Muscle layer of duodenum (tissue), 2 donors: ENCODE measurements around the gene ZFP3.
"Not testable (repeated sequence)": the region's sequence is repeated elsewhere in the genome, so short reads cannot be mapped to it uniquely, and the experiment has no call there.

Experiments used
- H3K27ac ChIP-seq: one replicate; pipeline ENCODE4 v1.7.0; 2013; ENCODE audit warnings: mild to moderate bottlenecking, low read length
- H3K27me3 ChIP-seq: one replicate; pipeline ENCODE4 v1.7.0; 2013; ENCODE audit warnings: low read depth, mild to moderate bottlenecking, control low read depth, low read length
- H3K36me3 ChIP-seq, 2 donors: one replicate each; pipeline ENCODE4 v1.7.0; 2013; ENCODE audit warnings: low read length in 2 of 2, control low read depth in 1 of 2, mild to moderate bottlenecking in 1 of 2; ENCODE audit not compliant: insufficient read depth in 2 of 2, control insufficient read depth in 1 of 2
- H3K4me1 ChIP-seq, 2 donors: one replicate each; pipeline ENCODE4 v1.7.0; 2013; ENCODE audit warnings: low read length in 2 of 2, mild to moderate bottlenecking in 2 of 2, control low read depth in 1 of 2, moderate library complexity in 1 of 2; ENCODE audit not compliant: insufficient read depth in 2 of 2, control insufficient read depth in 1 of 2
- H3K4me3 ChIP-seq, 2 donors: one replicate each; pipeline ENCODE4 v1.7.0; 2013; ENCODE audit warnings: low read length in 2 of 2, low read depth in 1 of 2, mild to moderate bottlenecking in 1 of 2
- H3K9me3 ChIP-seq, 2 donors: one replicate each; pipeline ENCODE4 v1.7.0; 2013; ENCODE audit warnings: low read length in 2 of 2, control low read depth in 1 of 2, mild to moderate bottlenecking in 1 of 2; ENCODE audit not compliant: control insufficient read depth in 1 of 2
- donor health status: healthy.

The ZFP3 gene

DNA sequence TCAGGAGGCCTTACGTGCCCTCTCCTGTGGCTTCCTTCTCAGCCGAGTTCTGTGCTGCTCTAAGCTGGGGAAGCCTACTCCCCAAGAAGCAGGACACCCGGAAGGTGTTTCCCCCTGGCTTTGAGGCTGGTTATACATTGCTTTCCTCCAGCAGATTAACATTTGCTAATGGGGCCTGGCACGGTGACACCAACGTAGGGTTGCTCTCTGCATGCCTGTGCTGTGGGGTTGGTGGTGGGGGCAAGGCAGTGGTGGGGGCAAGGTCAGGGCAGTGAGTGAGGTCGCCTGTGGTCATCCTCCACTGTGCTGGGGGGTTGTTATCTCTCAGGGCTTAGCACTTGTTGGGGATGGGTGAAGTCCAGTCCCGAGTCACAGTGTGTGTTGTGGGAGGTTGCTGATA lies 41.8 kb downstream of the ZFP3 start:
- Histone ChIP-seq H3K27me3 (peaks cover 16% of the 10 kb centered on the region), H3K4me1 (peaks cover 0 to 5% of the 10 kb centered on the region in 2 donors), H3K9me3 (no peaks in the 10 kb centered on the region), H3K27ac (no peak overlapping the region), H3K4me3 (no peak overlapping the region), H3K36me3 (no peaks in the 10 kb centered on the region)

DNA sequence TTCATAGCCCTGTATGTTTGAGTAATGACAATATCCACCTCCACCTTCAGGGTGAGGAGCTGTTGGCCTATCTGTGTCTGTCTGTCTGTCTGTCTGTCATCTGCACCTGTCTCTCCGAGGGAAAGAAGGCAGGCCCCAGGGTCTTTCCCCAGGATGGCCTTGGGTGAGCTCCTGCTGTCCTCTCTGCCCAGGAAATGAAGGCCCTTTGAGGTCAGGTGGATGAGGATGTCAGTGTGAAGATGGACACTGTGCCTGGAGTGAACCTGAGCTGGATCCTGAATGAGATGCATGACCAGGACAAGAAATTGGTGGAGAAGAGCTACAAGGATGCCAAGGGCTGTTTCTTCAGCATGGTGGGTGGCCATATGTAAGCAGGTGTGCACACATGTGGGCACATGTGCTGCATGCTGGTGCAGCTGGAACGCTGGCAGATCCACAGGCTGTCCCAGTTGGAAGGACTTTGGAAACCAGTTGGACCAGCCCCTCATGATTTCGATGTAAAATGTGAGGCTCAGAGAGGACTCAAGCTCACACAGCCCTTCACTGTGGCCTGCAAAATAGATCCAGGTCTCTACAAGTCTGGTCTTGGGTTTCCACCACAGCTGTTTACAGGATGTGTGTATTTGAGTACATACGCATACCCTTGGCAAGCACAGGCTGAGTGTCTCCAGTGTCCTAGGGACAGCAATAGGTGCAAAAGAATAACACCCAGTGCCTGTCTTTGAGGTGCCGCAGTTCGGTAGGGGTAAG lies 42.3 kb downstream of the ZFP3 start:
- not testable (repeated sequence) for H3K27ac ChIP-seq, H3K4me3 ChIP-seq, H3K9me3 ChIP-seq, H3K36me3 ChIP-seq, H3K4me1 ChIP-seq
- peaks cover 14% of the 10 kb centered on the region for H3K27me3 ChIP-seq

GRCh38 chr17:5121186-5121841 lies 43.0 kb downstream of the ZFP3 start:
- H3K4me3 ChIP-seq, result no peak overlapping the region
- no peaks in the 10 kb centered on the region for H3K36me3 ChIP-seq
- H3K9me3 ChIP-seq, result no peaks in the 10 kb centered on the region
- H3K4me1 ChIP-seq, result peaks cover 0 to 5% of the 10 kb centered on the region in 2 donors
- no peak overlapping the region for H3K27ac ChIP-seq
- peaks cover 9% of the 10 kb centered on the region for H3K27me3 ChIP-seq

DNA sequence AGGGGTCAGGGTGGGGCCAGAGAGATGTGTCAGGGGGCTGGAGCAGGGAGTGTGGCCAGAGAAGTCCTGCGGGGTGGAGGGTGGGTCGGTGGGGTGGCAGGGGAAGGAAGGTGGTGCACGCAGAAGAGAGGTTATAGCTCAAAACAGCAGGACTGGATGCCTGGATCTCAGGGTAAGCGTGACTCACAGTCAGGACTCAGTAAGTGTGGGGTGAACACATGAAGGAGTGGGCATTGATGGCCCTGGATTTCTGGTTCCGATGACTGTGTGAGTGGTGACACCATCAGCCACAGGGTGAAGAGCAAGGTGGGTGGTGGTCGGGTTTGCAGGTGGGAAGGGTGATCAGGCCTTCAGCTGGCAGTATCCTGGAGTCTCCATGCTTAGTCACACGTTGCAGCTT lies 43.8 kb downstream of the ZFP3 start:
- H3K9me3 ChIP-seq, H3K27me3 ChIP-seq, H3K36me3 ChIP-seq, H3K27ac ChIP-seq, H3K4me1 ChIP-seq: not testable (repeated sequence)
- peak overlapping the region in 1 of 2 donors; percentile 65 for H3K4me3 ChIP-seq

DNA sequence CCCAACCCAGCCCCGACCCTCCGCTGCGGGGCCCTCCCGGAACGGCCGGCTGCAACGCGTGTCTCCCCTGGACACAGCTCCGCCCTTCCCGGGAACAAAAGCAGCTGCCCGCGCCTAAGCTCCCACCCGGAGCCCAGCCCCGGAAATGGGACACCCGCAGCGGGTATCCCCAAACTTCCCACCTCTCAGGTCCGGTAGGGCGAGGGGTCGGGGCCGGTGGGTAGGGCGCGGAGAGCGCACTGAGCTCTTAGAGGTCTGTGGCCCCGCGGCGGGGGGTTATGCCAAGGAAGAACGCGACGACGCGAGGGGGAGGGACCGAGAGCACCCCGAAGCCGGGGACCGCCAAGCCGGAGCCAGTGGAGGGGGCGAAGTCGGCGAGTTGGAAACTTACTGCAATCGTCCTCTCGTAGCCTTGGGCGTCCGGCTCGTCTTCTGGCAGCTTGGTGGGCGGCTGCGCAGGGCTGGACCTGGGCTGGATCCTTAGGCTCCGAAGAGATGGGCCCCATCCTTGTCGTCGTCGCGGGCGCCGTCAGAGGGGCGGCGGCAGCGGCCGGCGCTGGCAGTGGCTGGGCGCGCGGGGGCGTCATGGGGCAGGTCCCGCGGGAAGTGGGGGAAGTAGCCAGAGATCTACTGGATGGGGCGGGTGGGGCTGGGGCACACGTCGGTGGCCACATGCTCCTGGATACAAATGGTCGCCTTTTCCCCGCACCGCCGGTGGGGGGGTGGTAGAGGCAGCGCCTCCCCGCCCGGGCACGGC lies 44.5 kb downstream of the ZFP3 start:
- peak overlapping the region in 1 of 2 donors; percentile 65 for H3K4me3 ChIP-seq
- no peak overlapping the region for H3K27ac ChIP-seq
- no peaks in the 10 kb centered on the region for H3K36me3 ChIP-seq
- peaks cover 0 to 5% of the 10 kb centered on the region in 2 donors for H3K4me1 ChIP-seq
- H3K9me3 ChIP-seq, result no peaks in the 10 kb centered on the region
- peaks cover 6% of the 10 kb centered on the region for H3K27me3 ChIP-seq

- peak overlapping the region in 1 of 2 donors; percentile 65 for H3K4me3 ChIP-seq
- H3K4me1 ChIP-seq, result peaks cover 0 to 5% of the 10 kb centered on the region in 2 donors
- no peaks in the 10 kb centered on the region for H3K9me3 ChIP-seq
- peaks cover 6% of the 10 kb centered on the region for H3K27me3 ChIP-seq
- no peaks in the 10 kb centered on the region for H3K36me3 ChIP-seq
- H3K27ac ChIP-seq, result no peak overlapping the region
Measured at GRCh38 chr17:5123343-5124124, 45.3 kb downstream of the ZFP3 start.

- not testable (repeated sequence) for H3K36me3 ChIP-seq, H3K27me3 ChIP-seq, H3K27ac ChIP-seq, H3K4me1 ChIP-seq, H3K4me3 ChIP-seq, H3K9me3 ChIP-seq
Measured at GRCh38 chr17:5124125-5124760, 46.0 kb downstream of the ZFP3 start.

DNA sequence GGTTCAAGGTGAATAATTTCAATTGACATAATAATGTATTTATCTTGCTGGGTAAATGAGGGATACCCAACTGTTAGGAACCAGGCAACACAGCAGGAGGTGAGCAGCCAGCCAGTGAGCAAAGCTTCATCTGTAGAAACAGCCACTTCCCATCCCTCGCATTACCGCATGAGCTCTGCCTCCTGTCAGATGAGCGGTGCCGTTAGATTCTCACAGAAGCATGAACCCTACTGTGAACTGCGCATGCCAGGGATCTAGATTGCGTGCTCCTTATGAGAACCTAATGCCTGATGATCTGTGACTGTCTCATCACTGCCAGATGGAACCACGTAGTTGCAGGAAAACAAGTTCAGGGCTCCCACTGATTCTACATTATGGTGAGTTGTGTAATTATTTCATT lies 46.6 kb downstream of the ZFP3 start:
- H3K4me3 ChIP-seq, H3K27me3 ChIP-seq, H3K4me1 ChIP-seq, H3K27ac ChIP-seq, H3K9me3 ChIP-seq, H3K36me3 ChIP-seq: not testable (repeated sequence)

GRCh38 chr17:5126719-5127488 lies 48.6 kb downstream of the ZFP3 start:
- no peak overlapping the region for H3K4me3 ChIP-seq
- no peaks in the 10 kb centered on the region for H3K9me3 ChIP-seq
- peaks cover 0 to 5% of the 10 kb centered on the region in 2 donors for H3K4me1 ChIP-seq
- H3K27me3 ChIP-seq, result peaks cover 6% of the 10 kb centered on the region
- no peak overlapping the region for H3K27ac ChIP-seq
- no peaks in the 10 kb centered on the region for H3K36me3 ChIP-seq

DNA sequence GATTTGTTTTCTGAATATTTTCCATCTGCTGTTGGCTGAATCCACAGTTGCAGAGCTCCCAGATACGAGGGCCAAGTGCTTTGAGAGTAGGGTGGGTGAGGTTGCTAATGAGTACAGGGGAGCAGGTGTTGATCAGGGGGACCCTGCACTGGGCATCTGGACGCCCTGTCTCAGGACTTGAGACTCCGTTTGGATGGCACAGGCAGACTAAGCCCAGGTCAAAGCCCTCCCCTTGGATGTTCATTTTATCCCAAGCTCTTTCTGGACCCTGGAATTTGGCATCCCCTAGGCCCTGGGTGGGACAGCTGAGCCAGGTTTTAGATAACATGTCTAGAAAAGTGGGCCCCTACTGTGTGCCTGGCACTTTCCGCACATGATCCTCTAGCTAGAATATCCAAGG lies 49.6 kb downstream of the ZFP3 start:
- Histone ChIP-seq H3K27ac (no peak overlapping the region), H3K4me1 (no peaks in the 10 kb centered on the region), H3K36me3 (no peaks in the 10 kb centered on the region), H3K9me3 (no peaks in the 10 kb centered on the region), H3K4me3 (no peak overlapping the region), H3K27me3 (peaks cover 6% of the 10 kb centered on the region)
